HEK293 (cell line): Measurements from ENCODE around the gene RPL3.

Experiments
- EGR2 ChIP-seq: fragments of 450-650 bp; formaldehyde crosslinking; IDR thresholded peaks from 2 replicates; pipeline ENCODE4 v1.5.1; 2016; ENCODE audit warnings: low read depth, missing biosample characterization, missing genetic modification characterization
- GLIS1 ChIP-seq: fragments of 450-650 bp; formaldehyde crosslinking; IDR thresholded peaks from 2 replicates; pipeline ENCODE4 v1.5.1; 2016; ENCODE audit warnings: missing biosample characterization, missing genetic modification characterization
- KLF7 ChIP-seq: fragments of 450-650 bp; formaldehyde crosslinking; IDR thresholded peaks from 2 replicates; pipeline ENCODE4 v1.5.1; 2016; ENCODE audit warnings: missing biosample characterization, missing genetic modification characterization, borderline replicate concordance
- KLF9 ChIP-seq: fragments of 450-650 bp; formaldehyde crosslinking; IDR thresholded peaks from 2 replicates; pipeline ENCODE4 v1.5.1; 2016; ENCODE audit warnings: missing biosample characterization, missing genetic modification characterization, low read depth
- TSHZ1 ChIP-seq: fragments of 450-650 bp; formaldehyde crosslinking; IDR thresholded peaks from 2 replicates; pipeline ENCODE4 v1.5.1; 2016; ENCODE audit warnings: missing biosample characterization, missing genetic modification characterization, borderline replicate concordance
- ZBTB20 ChIP-seq: fragments of 450-650 bp; formaldehyde crosslinking; IDR thresholded peaks from 2 replicates; pipeline ENCODE4 v1.5.1; 2016; ENCODE audit warnings: missing biosample characterization, missing genetic modification characterization
- ZBTB6 ChIP-seq: fragments of 450-650 bp; formaldehyde crosslinking; IDR thresholded peaks from 2 replicates; pipeline ENCODE4 v1.5.1; 2017; ENCODE audit warnings: missing biosample characterization, missing genetic modification characterization
- ZNF112 ChIP-seq: fragments of 450-650 bp; formaldehyde crosslinking; IDR thresholded peaks from 2 replicates; pipeline ENCODE4 v1.5.0; 2017; ENCODE audit warnings: missing biosample characterization, missing genetic modification characterization
- ZNF121 ChIP-seq: fragments of 450-650 bp; formaldehyde crosslinking; IDR thresholded peaks from 2 replicates; pipeline ENCODE4 v1.5.1; 2016; ENCODE audit warnings: missing biosample characterization, missing genetic modification characterization
- ZNF239 ChIP-seq: fragments of 450-650 bp; formaldehyde crosslinking; IDR thresholded peaks from 2 replicates; pipeline ENCODE4 v1.5.1; 2016; ENCODE audit warnings: missing biosample characterization, missing genetic modification characterization
- ZNF335 ChIP-seq: fragments of 450-650 bp; formaldehyde crosslinking; conservative IDR thresholded peaks from 2 replicates; pipeline ENCODE4 v1.5.1; 2016; ENCODE audit warnings: missing biosample characterization, missing genetic modification characterization
- ZNF341 ChIP-seq: fragments of 450-650 bp; formaldehyde crosslinking; IDR thresholded peaks from 2 replicates; pipeline ENCODE4; 2016; ENCODE audit warnings: low read depth, missing biosample characterization, missing genetic modification characterization
- ZNF513 ChIP-seq: fragments of 450-650 bp; IDR thresholded peaks from 2 replicates; pipeline ENCODE4 v1.5.1; 2018; ENCODE audit warnings: missing biosample characterization, missing genetic modification characterization
- ZNF555 ChIP-seq: fragments of 450-650 bp; formaldehyde crosslinking; conservative IDR thresholded peaks from 2 replicates; pipeline ENCODE4 v1.5.1; 2017; ENCODE audit warnings: missing biosample characterization, mild to moderate bottlenecking, missing genetic modification characterization, inconsistent platforms
- ZNF596 ChIP-seq: fragments of 450-650 bp; IDR thresholded peaks from 2 replicates; pipeline ENCODE4 v1.5.0; 2018; ENCODE audit warnings: missing biosample characterization, mild to moderate bottlenecking, missing genetic modification characterization, moderate library complexity
- ZNF610 ChIP-seq: fragments of 450-650 bp; formaldehyde crosslinking; IDR thresholded peaks from 2 replicates; pipeline ENCODE4 v1.5.1; 2016; ENCODE audit warnings: missing biosample characterization, missing genetic modification characterization, borderline replicate concordance
- ZNF670 ChIP-seq: fragments of 450-650 bp; formaldehyde crosslinking; IDR thresholded peaks from 2 replicates; pipeline ENCODE4 v1.5.1; 2016; ENCODE audit warnings: missing biosample characterization, missing genetic modification characterization, low read depth
- ZNF692 ChIP-seq: fragments of 450-650 bp; formaldehyde crosslinking; IDR thresholded peaks from 2 replicates; pipeline ENCODE4 v1.5.1; 2016; ENCODE audit warnings: missing biosample characterization, missing genetic modification characterization
- ZNF768 ChIP-seq: fragments of 450-650 bp; formaldehyde crosslinking; IDR thresholded peaks from 2 replicates; pipeline ENCODE4 v1.5.1; 2018; ENCODE audit warnings: missing biosample characterization, mild to moderate bottlenecking, missing genetic modification characterization
- ZNF792 ChIP-seq: fragments of 450-650 bp; formaldehyde crosslinking; IDR thresholded peaks from 2 replicates; pipeline ENCODE4 v1.5.1; 2016; ENCODE audit warnings: missing biosample characterization, missing genetic modification characterization
- ZSCAN30 ChIP-seq: fragments of 450-650 bp; IDR thresholded peaks from 2 replicates; pipeline ENCODE4 v1.5.1; 2018; ENCODE audit warnings: missing biosample characterization, mild to moderate bottlenecking, missing genetic modification characterization, moderate library complexity
- TF ChIP-seq, protein P1 (sequence below): fragments of 450-650 bp; formaldehyde crosslinking; IDR thresholded peaks from 2 replicates; pipeline ENCODE4 v1.5.1; 2017; ENCODE audit warnings: missing biosample characterization, missing genetic modification characterization
- TF ChIP-seq, protein P2 (sequence below): fragments of 450-650 bp; formaldehyde crosslinking; IDR thresholded peaks from 2 replicates; pipeline ENCODE4 v1.5.1; 2016; ENCODE audit warnings: missing biosample characterization, missing genetic modification characterization
- TF ChIP-seq, protein P3 (sequence below): fragments of 450-650 bp; formaldehyde crosslinking; optimal IDR thresholded peaks from 2 replicates; pipeline ENCODE3; 2016; ENCODE audit warnings: missing biosample characterization, mild to moderate bottlenecking, missing genetic modification characterization
- TF ChIP-seq, protein P4 (sequence below): fragments of 450-650 bp; formaldehyde crosslinking; IDR thresholded peaks from 2 replicates; pipeline ENCODE4 v1.5.1; 2016; ENCODE audit warnings: missing biosample characterization, missing genetic modification characterization

RPL3 gene

DNA sequence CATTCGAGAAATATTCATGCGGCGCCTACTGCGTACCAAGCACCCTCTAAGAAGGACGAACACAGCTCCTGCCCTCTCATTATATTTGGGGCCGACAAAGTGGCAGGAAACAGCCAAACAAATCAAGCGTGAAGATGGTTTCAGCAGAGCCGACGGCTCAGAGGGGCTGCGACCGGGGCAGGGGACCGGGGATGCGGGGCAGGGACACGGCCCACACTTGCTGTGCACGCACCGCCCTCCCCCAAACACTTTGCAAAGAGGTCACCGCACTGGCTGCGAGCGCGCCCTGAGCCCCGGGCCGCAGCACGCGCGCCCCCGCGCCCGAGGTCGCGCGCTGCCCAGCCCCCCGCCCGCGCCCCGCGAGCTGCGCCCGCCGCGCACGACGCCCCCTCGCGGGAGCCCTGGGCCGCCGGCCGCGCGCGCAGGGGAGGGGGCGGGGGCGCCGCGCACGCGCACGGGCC is 30.1 kb upstream of the RPL3 start (continued):
- 0 out of 2 replicates have a peak, but pooled peaks have one; percentile 28 for TF ChIP-seq ZSCAN30 (tag by site-specific recombination)
- TF ChIP-seq ZNF768 (tag by site-specific recombination), result no peak
- TF ChIP-seq ZNF239 (tag by site-specific recombination), result no peak
- TF ChIP-seq, protein P1, sequence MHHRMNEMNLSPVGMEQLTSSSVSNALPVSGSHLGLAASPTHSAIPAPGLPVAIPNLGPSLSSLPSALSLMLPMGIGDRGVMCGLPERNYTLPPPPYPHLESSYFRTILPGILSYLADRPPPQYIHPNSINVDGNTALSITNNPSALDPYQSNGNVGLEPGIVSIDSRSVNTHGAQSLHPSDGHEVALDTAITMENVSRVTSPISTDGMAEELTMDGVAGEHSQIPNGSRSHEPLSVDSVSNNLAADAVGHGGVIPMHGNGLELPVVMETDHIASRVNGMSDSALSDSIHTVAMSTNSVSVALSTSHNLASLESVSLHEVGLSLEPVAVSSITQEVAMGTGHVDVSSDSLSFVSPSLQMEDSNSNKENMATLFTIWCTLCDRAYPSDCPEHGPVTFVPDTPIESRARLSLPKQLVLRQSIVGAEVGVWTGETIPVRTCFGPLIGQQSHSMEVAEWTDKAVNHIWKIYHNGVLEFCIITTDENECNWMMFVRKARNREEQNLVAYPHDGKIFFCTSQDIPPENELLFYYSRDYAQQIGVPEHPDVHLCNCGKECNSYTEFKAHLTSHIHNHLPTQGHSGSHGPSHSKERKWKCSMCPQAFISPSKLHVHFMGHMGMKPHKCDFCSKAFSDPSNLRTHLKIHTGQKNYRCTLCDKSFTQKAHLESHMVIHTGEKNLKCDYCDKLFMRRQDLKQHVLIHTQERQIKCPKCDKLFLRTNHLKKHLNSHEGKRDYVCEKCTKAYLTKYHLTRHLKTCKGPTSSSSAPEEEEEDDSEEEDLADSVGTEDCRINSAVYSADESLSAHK (tag by site-specific recombination), result peak; percentile 73; the same call in 1 of the 2 replicates
- TF ChIP-seq, protein P2, sequence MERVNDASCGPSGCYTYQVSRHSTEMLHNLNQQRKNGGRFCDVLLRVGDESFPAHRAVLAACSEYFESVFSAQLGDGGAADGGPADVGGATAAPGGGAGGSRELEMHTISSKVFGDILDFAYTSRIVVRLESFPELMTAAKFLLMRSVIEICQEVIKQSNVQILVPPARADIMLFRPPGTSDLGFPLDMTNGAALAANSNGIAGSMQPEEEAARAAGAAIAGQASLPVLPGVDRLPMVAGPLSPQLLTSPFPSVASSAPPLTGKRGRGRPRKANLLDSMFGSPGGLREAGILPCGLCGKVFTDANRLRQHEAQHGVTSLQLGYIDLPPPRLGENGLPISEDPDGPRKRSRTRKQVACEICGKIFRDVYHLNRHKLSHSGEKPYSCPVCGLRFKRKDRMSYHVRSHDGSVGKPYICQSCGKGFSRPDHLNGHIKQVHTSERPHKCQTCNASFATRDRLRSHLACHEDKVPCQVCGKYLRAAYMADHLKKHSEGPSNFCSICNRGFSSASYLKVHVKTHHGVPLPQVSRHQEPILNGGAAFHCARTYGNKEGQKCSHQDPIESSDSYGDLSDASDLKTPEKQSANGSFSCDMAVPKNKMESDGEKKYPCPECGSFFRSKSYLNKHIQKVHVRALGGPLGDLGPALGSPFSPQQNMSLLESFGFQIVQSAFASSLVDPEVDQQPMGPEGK (tag by site-specific recombination), result no peak
- TF ChIP-seq ZNF792 (tag by site-specific recombination), result 0 out of 2 replicates have a peak, but pooled peaks have one; percentile 5
- no peak for TF ChIP-seq EGR2 (tag by site-specific recombination)
- no peak for TF ChIP-seq KLF9 (tag by site-specific recombination)
- TF ChIP-seq KLF7 (tag by site-specific recombination), result no peak
- TF ChIP-seq ZNF341 (tag by site-specific recombination), result no peak; the same call in 1 of the 2 replicates
- TF ChIP-seq GLIS1 (tag by site-specific recombination), result no peak
- TF ChIP-seq, protein P3, sequence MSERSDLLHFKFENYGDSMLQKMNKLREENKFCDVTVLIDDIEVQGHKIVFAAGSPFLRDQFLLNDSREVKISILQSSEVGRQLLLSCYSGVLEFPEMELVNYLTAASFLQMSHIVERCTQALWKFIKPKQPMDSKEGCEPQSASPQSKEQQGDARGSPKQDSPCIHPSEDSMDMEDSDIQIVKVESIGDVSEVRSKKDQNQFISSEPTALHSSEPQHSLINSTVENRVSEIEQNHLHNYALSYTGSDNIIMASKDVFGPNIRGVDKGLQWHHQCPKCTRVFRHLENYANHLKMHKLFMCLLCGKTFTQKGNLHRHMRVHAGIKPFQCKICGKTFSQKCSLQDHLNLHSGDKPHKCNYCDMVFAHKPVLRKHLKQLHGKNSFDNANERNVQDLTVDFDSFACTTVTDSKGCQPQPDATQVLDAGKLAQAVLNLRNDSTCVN (tag by site-specific recombination), result peak; percentile 50
- no peak for TF ChIP-seq ZNF513
- TF ChIP-seq ZNF692 (tag by site-specific recombination), result no peak
- TF ChIP-seq, protein P4, sequence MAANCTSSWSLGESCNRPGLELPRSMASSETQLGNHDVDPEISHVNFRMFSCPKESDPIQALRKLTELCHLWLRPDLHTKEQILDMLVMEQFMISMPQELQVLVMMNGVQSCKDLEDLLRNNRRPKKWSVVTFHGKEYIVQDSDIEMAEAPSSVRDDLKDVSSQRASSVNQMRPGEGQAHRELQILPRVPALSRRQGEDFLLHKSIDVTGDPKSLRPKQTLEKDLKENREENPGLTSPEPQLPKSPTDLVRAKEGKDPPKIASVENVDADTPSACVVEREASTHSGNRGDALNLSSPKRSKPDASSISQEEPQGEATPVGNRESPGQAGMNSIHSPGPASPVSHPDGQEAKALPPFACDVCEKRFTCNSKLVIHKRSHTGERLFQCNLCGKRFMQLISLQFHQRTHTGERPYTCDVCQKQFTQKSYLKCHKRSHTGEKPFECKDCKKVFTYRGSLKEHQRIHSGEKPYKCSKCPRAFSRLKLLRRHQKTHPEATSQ (tag by site-specific recombination), result no peak
- TF ChIP-seq ZNF610 (tag by site-specific recombination), result no peak
- no peak for TF ChIP-seq TSHZ1 (tag by site-specific recombination)
- TF ChIP-seq ZNF112 (tag by site-specific recombination), result no peak
- no peak for TF ChIP-seq ZNF555 (tag by site-specific recombination)
- TF ChIP-seq ZNF335, result peak; percentile 55; the same call in 1 of the 2 replicates
- TF ChIP-seq ZNF121, result no peak
- TF ChIP-seq ZNF670, result no peak
- no peak for TF ChIP-seq ZBTB6 (tag by site-specific recombination)
- no peak for TF ChIP-seq ZNF596
- peak; percentile 77 for TF ChIP-seq ZBTB20 (tag by site-specific recombination)
